ENCODE measurements around the gene FGD3. TPM values are rescaled to one million over a fixed set of nuclear protein-coding genes. Genes with fewer than 3 reads are reported as not detected.

The FGD3 gene
- total RNA-seq, 1 experiment from 2014 or later, result 0.09 TPM

DNA sequence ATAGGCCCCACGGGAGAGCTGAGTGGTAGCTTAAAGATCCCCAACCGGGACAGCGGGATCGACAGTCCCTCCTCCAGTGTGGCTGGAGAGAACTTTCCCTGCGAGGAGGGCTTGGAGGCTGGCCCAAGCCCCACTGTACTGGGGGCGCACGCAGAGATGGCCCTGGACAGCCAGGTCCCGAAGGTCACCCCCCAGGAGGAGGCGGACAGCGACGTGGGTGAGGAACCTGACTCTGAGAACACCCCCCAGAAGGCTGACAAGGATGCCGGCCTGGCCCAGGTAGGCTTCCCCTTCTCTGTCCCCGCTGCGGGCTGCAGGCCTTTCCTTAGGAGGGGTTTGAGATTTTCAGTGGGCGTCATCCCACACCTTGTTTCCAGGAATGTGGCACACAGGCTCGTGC, 29.1 kb downstream of the FGD3 start:
- no peaks in the 10 kb centered on the region for H3K4me1 ChIP-seq (ENCODE audit: insufficient read depth, low read length, poor library complexity, severe bottlenecking)
- no peaks in the 10 kb centered on the region for H3K27me3 ChIP-seq (replicated peaks; ENCODE audit: insufficient read depth, low read depth, low read length, poor library complexity)
- ChIA-PET CTCF (no interaction called here), POLR2A (ENCODE audit: low non-redundant PET) (no interaction called here)
- no peaks in the 10 kb centered on the region for H3K36me3 ChIP-seq (ENCODE audit: insufficient read depth, low read length, poor library complexity, severe bottlenecking)
- H3K9me3 ChIP-seq (ENCODE audit: low read depth, low read length, poor library complexity, severe bottlenecking), result no peaks in the 10 kb centered on the region
- no peak for DNase-seq (ENCODE audit: low spot score)
- intact Hi-C loops (cut with micrococcal nuclease; ENCODE audit: unreplicated experiment), result no loop called here
- H3K27ac ChIP-seq (ENCODE audit: low read depth, low read length, poor library complexity, severe bottlenecking), result no peak overlapping the region
- H3K4me3 ChIP-seq (ENCODE audit: low read depth, low read length, poor library complexity, severe bottlenecking), result no peak overlapping the region
- BruUV-seq (replicated peaks), result no TSS peak
- no peak for TF ChIP-seq EZH2 (IDR thresholded peaks at IDR 0.05; ENCODE audit: borderline replicate concordance, low read depth, low read length, poor library complexity, severe bottlenecking)
- TF ChIP-seq, protein P1, sequence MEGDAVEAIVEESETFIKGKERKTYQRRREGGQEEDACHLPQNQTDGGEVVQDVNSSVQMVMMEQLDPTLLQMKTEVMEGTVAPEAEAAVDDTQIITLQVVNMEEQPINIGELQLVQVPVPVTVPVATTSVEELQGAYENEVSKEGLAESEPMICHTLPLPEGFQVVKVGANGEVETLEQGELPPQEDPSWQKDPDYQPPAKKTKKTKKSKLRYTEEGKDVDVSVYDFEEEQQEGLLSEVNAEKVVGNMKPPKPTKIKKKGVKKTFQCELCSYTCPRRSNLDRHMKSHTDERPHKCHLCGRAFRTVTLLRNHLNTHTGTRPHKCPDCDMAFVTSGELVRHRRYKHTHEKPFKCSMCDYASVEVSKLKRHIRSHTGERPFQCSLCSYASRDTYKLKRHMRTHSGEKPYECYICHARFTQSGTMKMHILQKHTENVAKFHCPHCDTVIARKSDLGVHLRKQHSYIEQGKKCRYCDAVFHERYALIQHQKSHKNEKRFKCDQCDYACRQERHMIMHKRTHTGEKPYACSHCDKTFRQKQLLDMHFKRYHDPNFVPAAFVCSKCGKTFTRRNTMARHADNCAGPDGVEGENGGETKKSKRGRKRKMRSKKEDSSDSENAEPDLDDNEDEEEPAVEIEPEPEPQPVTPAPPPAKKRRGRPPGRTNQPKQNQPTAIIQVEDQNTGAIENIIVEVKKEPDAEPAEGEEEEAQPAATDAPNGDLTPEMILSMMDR (conservative IDR thresholded peaks at IDR 0.05; ENCODE audit: low read depth, low read length), result no peak

DNA sequence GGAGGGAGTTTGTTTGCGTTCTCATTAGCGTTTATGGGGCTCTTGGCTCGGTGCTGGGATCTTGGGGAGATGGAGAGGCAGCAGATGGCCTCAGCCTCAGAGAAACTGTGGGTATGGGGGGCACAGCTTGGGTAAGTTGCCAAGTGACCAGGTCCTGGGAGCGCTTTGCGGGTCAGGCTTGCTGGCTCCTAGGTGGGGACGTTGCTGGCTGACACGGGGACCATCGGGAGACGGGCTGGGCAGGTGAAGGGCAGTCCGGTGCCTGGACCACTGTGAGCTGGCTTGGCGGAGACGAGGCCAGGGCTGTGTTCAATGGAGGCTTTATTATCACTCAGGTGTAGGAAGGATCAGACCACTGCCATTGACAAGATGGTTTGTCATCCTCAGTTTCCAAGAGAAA, 30.0 kb downstream of the FGD3 start:
- no TSS peak for BruUV-seq (replicated peaks)
- H3K27ac ChIP-seq (ENCODE audit: low read depth, low read length, poor library complexity, severe bottlenecking), result no peak overlapping the region
- TF ChIP-seq, protein P1 (conservative IDR thresholded peaks at IDR 0.05; ENCODE audit: low read depth, low read length), result no peak
- TF ChIP-seq EZH2 (IDR thresholded peaks at IDR 0.05; ENCODE audit: borderline replicate concordance, low read depth, low read length, poor library complexity, severe bottlenecking), result no peak
- no peak overlapping the region for H3K4me3 ChIP-seq (ENCODE audit: low read depth, low read length, poor library complexity, severe bottlenecking)
- ChIA-PET POLR2A (ENCODE audit: low non-redundant PET) (no interaction called here), CTCF (no interaction called here)
- no peaks in the 10 kb centered on the region for H3K27me3 ChIP-seq (replicated peaks; ENCODE audit: insufficient read depth, low read depth, low read length, poor library complexity)
- no peak for DNase-seq (ENCODE audit: low spot score)
- intact Hi-C loops (cut with micrococcal nuclease; ENCODE audit: unreplicated experiment), result no loop called here
- peaks cover 8% of the 10 kb centered on the region for H3K9me3 ChIP-seq (ENCODE audit: low read depth, low read length, poor library complexity, severe bottlenecking)
- H3K4me1 ChIP-seq (ENCODE audit: insufficient read depth, low read length, poor library complexity, severe bottlenecking), result no peaks in the 10 kb centered on the region
- no peaks in the 10 kb centered on the region for H3K36me3 ChIP-seq (ENCODE audit: insufficient read depth, low read length, poor library complexity, severe bottlenecking)

DNA sequence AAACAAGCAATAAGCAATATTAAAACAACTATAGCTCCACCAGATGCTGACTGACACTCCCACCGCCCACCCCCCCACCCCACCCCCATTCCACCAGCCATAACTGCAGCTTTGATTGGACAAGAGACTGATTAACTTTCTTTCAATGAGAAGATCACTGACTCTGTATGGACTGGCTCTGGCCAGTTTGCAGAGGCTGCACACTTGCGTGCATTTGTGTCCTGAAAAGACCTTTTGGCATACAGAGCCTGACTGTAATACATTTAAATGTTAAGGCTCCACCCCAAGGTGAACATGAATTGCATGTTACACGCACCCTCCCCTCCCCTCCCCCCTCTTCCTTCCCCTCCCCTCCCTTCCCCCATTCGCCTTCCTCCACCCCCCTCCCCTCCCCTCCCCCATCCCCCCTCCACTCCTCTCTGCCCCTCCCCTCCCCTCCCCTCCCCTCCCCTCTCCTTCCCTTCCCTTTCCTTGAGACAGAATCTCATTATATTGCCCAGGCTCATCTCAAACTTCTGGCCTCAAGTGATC, 31.1 kb downstream of the FGD3 start:
- ChIA-PET CTCF (no interaction called here), POLR2A (ENCODE audit: low non-redundant PET) (no interaction called here)
- no peak for DNase-seq (ENCODE audit: low spot score)
- Histone ChIP-seq H3K4me1 (ENCODE audit: insufficient read depth, low read length, poor library complexity, severe bottlenecking) (no peaks in the 10 kb centered on the region), H3K4me3 (ENCODE audit: low read depth, low read length, poor library complexity, severe bottlenecking) (no peak overlapping the region), H3K36me3 (ENCODE audit: insufficient read depth, low read length, poor library complexity, severe bottlenecking) (no peaks in the 10 kb centered on the region), H3K27me3 (replicated peaks; ENCODE audit: insufficient read depth, low read depth, low read length, poor library complexity) (no peaks in the 10 kb centered on the region), H3K27ac (ENCODE audit: low read depth, low read length, poor library complexity, severe bottlenecking) (no peak overlapping the region), H3K9me3 (ENCODE audit: low read depth, low read length, poor library complexity, severe bottlenecking) (peaks cover 8% of the 10 kb centered on the region)
- TF ChIP-seq EZH2 (IDR thresholded peaks at IDR 0.05; ENCODE audit: borderline replicate concordance, low read depth, low read length, poor library complexity, severe bottlenecking), result no peak
- TF ChIP-seq, protein P1 (conservative IDR thresholded peaks at IDR 0.05; ENCODE audit: low read depth, low read length), result no peak
- intact Hi-C loops (cut with micrococcal nuclease; ENCODE audit: unreplicated experiment), result no loop called here
- BruUV-seq (replicated peaks), result no TSS peak

Measured in A673 (cell line).